GM19238 (cell line): ENCODE results near the gene ATP8B1.

Experiments
- DNase-seq: peaks from one replicate; pipeline ENCODE4 v3.0.0; 2011; ENCODE audit warnings: low spot score; ENCODE audit not compliant: insufficient read length

ATP8B1 gene

GRCh38 chr18:57792631-57793301, 10.3 kb downstream of the ATP8B1 start:
- DNase-seq, result no peak

GRCh38 chr18:57791911-57792310, 11.2 kb downstream of the ATP8B1 start:
- no peak for DNase-seq

GRCh38 chr18:57791192-57791591, 11.9 kb downstream of the ATP8B1 start:
- no peak for DNase-seq

GRCh38 chr18:57790316-57790715, 12.8 kb downstream of the ATP8B1 start:
- DNase-seq, result no peak

- DNase-seq, result no peak
Observed at GRCh38 chr18:57789759-57790158, 13.4 kb downstream of the ATP8B1 start.

- no peak for DNase-seq
Observed at GRCh38 chr18:57789090-57789489, 14.0 kb downstream of the ATP8B1 start.

GRCh38 chr18:57787068-57787685, 15.9 kb downstream of the ATP8B1 start:
- no peak for DNase-seq

- no peak for DNase-seq
Observed at GRCh38 chr18:57785751-57786437, 17.2 kb downstream of the ATP8B1 start.

GRCh38 chr18:57784801-57785114, 18.4 kb downstream of the ATP8B1 start:
- no peak for DNase-seq

GRCh38 chr18:57784034-57784800, 18.9 kb downstream of the ATP8B1 start:
- DNase-seq, result no peak

GRCh38 chr18:57782049-57782448, 21.1 kb downstream of the ATP8B1 start:
- no peak for DNase-seq

- no peak for DNase-seq
Observed at GRCh38 chr18:57780706-57781347, 22.3 kb downstream of the ATP8B1 start.

- DNase-seq, result no peak
Observed at GRCh38 chr18:57780318-57780705, 22.8 kb downstream of the ATP8B1 start.

- DNase-seq, result no peak
Observed at GRCh38 chr18:57776767-57777166, 26.3 kb downstream of the ATP8B1 start.

- DNase-seq, result no peak
Observed at GRCh38 chr18:57776354-57776753, 26.8 kb downstream of the ATP8B1 start.

GRCh38 chr18:57775937-57776336, 27.2 kb downstream of the ATP8B1 start:
- DNase-seq, result no peak

GRCh38 chr18:57772387-57772799, 30.7 kb downstream of the ATP8B1 start:
- DNase-seq, result no peak

- no peak for DNase-seq
Observed at GRCh38 chr18:57771626-57772025, 31.5 kb downstream of the ATP8B1 start.

GRCh38 chr18:57771193-57771592, 31.9 kb downstream of the ATP8B1 start:
- DNase-seq, result no peak

- no peak for DNase-seq
Observed at GRCh38 chr18:57768537-57769326, 34.4 kb downstream of the ATP8B1 start.
